Skeletal muscle tissue (tissue), 4 donors: ENCODE data around the gene HMCN1. TPM values are rescaled to one million over a fixed set of nuclear protein-coding genes. Genes with fewer than 3 reads are reported as not detected.

Experiments
- H3K27ac ChIP-seq: one replicate; pipeline ENCODE4 v1.7.0; 2013; ENCODE audit warnings: mild to moderate bottlenecking, low read depth, low read length, inconsistent platforms
- H3K27me3 ChIP-seq, 3 donors: one replicate each; pipeline ENCODE4 v1.7.0; 2013; ENCODE audit warnings: low read length in 3 of 3; ENCODE audit not compliant: control insufficient read depth in 3 of 3, insufficient read depth in 3 of 3
- H3K36me3 ChIP-seq, 3 donors: one replicate each; pipeline ENCODE4 v1.7.0; 2013; ENCODE audit warnings: low read length in 3 of 3; ENCODE audit not compliant: control insufficient read depth in 3 of 3, insufficient read depth in 3 of 3
- H3K4me1 ChIP-seq, 3 donors: one replicate each; pipeline ENCODE4 v1.7.0; 2013; ENCODE audit warnings: low read length in 3 of 3, mild to moderate bottlenecking in 3 of 3; ENCODE audit not compliant: control insufficient read depth in 3 of 3, insufficient read depth in 3 of 3
- H3K4me3 ChIP-seq, 3 donors: one replicate each; pipeline ENCODE4 v1.7.0; 2013; ENCODE audit warnings: low read length in 3 of 3
- H3K9ac ChIP-seq, 3 donors: one replicate each; pipeline ENCODE4 v1.7.0; 2013; ENCODE audit warnings: low read length in 3 of 3, mild to moderate bottlenecking in 3 of 3, moderate library complexity in 2 of 3, low read depth in 1 of 3
- H3K9me3 ChIP-seq, 3 donors: one replicate each; pipeline ENCODE4 v1.7.0; 2013; ENCODE audit warnings: low read length in 3 of 3; ENCODE audit not compliant: control insufficient read depth in 3 of 3
- total RNA-seq: library from RNA; depleted of rRNA; stranded (reverse); fragments of >200 nt; gene quantifications from one replicate; pipeline ENCODE4 v1.2.3, GENCODE V29; 2014
- donor health status: Osteomylitis.

The HMCN1 gene
- 16.7 TPM for total RNA-seq

- Histone ChIP-seq H3K4me3 (peak within 1 kb of the TSS; percentile 73 to 85 (median 77)), H3K4me1 (peaks cover 6 to 11% (median 10%) of the 10 kb centered on the region in 3 donors), H3K36me3 (no peaks in the 10 kb centered on the region), H3K27me3 (peaks cover 0 to 2% (median 0%) of the 10 kb centered on the region in 3 donors), H3K9ac (peak within 1 kb of the TSS; percentile 48 to 76 (median 62)), H3K27ac (peak within 1 kb of the TSS; percentile 52), H3K9me3 (no peaks in the 10 kb centered on the region)
Observed at GRCh38 chr1:185733818-185734735, at the start of gene HMCN1. HMCN1 (plus strand) TSS chr1:185734391; CDS start chr1:185734780, 389 bp downstream.

DNA sequence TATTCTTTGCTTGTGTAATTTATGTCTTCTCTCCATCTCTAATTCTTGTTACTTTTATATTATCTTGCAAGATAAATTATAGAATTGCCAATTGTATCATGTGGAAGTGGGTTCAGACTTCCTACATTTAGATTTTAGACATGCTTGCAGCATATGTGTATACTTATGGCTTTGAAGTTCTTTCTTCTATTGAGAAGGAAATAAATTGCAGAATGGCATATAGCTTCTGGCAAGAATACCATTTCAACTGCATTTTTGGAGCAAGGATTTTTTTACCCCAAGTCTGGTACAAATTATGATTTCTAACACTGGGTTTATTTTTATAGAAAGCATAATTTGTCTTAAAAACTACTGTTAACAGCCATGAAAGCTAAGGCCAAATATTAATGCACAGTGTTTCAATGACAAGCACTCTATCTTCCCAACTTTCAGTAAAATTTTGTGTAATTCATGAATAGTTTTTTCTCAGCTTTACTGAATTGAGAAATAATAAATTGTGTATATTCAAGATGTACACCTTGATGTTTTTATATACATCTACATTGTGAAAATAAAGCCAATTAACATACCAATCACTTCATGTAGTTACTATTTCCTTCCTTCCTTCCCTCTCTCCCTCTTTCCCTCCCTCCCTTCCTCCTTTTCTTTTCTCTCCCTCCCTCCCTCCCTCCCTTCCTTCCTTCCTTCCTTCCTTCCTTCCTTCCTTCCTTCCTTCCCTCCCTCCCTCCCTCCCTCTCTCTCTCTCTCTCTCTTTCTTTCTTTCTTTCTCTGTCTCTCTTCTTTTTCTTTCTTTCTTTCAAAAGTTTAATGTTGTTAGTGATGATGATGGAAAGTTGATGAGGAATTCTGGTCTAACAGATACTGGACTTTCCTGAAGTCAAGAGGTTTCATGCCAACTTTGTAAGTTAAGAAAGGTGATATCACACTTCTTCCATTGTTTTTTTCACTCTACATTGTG is 47.1 kb upstream of the HMCN1 start:
- Histone ChIP-seq H3K9ac (no peak overlapping the region), H3K4me3 (no peak overlapping the region), H3K9me3 (no peaks in the 10 kb centered on the region), H3K27me3 (no peaks in the 10 kb centered on the region), H3K36me3 (no peaks in the 10 kb centered on the region), H3K27ac (no peak overlapping the region), H3K4me1 (no peaks in the 10 kb centered on the region)

GRCh38 chr1:185690527-185690926 is 43.7 kb upstream of the HMCN1 start:
- Histone ChIP-seq H3K4me1 (no peaks in the 10 kb centered on the region), H3K9me3 (no peaks in the 10 kb centered on the region), H3K4me3 (no peak overlapping the region), H3K27ac (no peak overlapping the region), H3K9ac (no peak overlapping the region), H3K27me3 (no peaks in the 10 kb centered on the region), H3K36me3 (no peaks in the 10 kb centered on the region)

DNA sequence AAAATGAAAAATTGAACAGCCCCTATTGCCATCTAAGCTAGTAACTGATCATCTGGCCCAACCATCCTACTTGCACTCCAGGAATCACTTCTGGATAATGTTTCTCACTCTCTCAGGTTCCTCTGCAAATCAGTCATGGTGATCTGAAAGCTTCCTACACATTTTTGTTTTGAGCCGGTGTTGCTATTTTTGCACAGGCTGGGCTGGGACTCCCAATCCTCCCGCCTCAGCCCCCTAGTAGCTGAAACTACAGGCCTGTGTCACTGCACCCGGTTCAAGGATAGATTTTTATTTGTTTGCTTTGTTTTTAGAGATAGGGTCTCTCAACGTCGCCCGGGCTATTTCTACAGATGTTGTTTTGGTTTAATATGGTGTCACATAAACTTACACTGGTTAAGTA is 40.5 kb upstream of the HMCN1 start:
- H3K9me3 ChIP-seq: no peaks in the 10 kb centered on the region
- H3K4me3 ChIP-seq: peak overlapping the region in 1 of 3 donors; percentile 28
- no peaks in the 10 kb centered on the region for H3K36me3 ChIP-seq
- no peak overlapping the region for H3K9ac ChIP-seq
- H3K4me1 ChIP-seq: no peaks in the 10 kb centered on the region
- peak overlapping the region; percentile 62 for H3K27ac ChIP-seq
- H3K27me3 ChIP-seq: no peaks in the 10 kb centered on the region

DNA sequence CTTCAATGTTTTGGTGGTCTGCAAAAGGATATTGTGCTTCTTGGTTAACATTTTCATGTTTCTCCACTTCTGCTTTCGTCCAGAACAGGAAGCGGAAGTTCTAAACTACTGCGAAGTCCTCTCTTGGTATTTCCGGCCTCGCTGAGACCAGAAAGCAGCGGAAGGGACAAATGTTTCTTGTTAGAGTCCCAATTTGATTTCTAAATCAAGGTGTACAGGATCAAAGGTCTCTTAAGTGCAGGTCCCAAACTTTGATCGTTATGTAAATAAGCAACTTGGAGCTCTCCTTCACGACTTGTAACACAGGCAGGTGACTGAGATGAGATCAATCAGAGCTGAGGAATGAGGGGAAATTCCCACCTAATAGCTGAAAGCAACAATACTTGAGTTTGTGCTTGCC is 40.1 kb upstream of the HMCN1 start:
- no peaks in the 10 kb centered on the region for H3K9me3 ChIP-seq
- no peaks in the 10 kb centered on the region for H3K4me1 ChIP-seq
- no peaks in the 10 kb centered on the region for H3K27me3 ChIP-seq
- H3K4me3 ChIP-seq: peak overlapping the region in 1 of 3 donors; percentile 28
- H3K36me3 ChIP-seq: no peaks in the 10 kb centered on the region
- peak overlapping the region; percentile 62 for H3K27ac ChIP-seq
- no peak overlapping the region for H3K9ac ChIP-seq

GRCh38 chr1:185695299-185695698 is 38.9 kb upstream of the HMCN1 start:
- no peak overlapping the region for H3K4me3 ChIP-seq
- no peaks in the 10 kb centered on the region for H3K4me1 ChIP-seq
- H3K27ac ChIP-seq: no peak overlapping the region
- no peak overlapping the region for H3K9ac ChIP-seq
- no peaks in the 10 kb centered on the region for H3K27me3 ChIP-seq
- no peaks in the 10 kb centered on the region for H3K9me3 ChIP-seq
- no peaks in the 10 kb centered on the region for H3K36me3 ChIP-seq

GRCh38 chr1:185696422-185697150 is 37.6 kb upstream of the HMCN1 start:
- Histone ChIP-seq H3K27me3 (no peaks in the 10 kb centered on the region), H3K9me3 (no peaks in the 10 kb centered on the region), H3K4me1 (no peaks in the 10 kb centered on the region), H3K36me3 (no peaks in the 10 kb centered on the region), H3K4me3 (no peak overlapping the region), H3K9ac (no peak overlapping the region), H3K27ac (no peak overlapping the region)

- H3K9me3 ChIP-seq: no peaks in the 10 kb centered on the region
- H3K27ac ChIP-seq: no peak overlapping the region
- no peaks in the 10 kb centered on the region for H3K4me1 ChIP-seq
- H3K27me3 ChIP-seq: no peaks in the 10 kb centered on the region
- H3K9ac ChIP-seq: no peak overlapping the region
- H3K36me3 ChIP-seq: no peaks in the 10 kb centered on the region
- no peak overlapping the region for H3K4me3 ChIP-seq
Observed at GRCh38 chr1:185699874-185700273, 34.3 kb upstream of the HMCN1 start.

- no peak overlapping the region for H3K27ac ChIP-seq
- H3K9ac ChIP-seq: no peak overlapping the region
- no peaks in the 10 kb centered on the region for H3K9me3 ChIP-seq
- no peaks in the 10 kb centered on the region for H3K27me3 ChIP-seq
- H3K36me3 ChIP-seq: no peaks in the 10 kb centered on the region
- H3K4me3 ChIP-seq: no peak overlapping the region
- H3K4me1 ChIP-seq: no peaks in the 10 kb centered on the region
Observed at GRCh38 chr1:185701650-185702049, 32.5 kb upstream of the HMCN1 start.
